Measurements from ENCODE around the gene ATP11A.

ATP11A gene

GRCh38 chr13:112907871-112908331, 218.1 kb downstream of the ATP11A start:
- FAIRE-seq (no peak), DNase-seq (ENCODE audit: extremely low spot score, insufficient read length, low read depth) (no peak)

GRCh38 chr13:112908342-112908741, 218.5 kb downstream of the ATP11A start:
- peak; percentile 70 for FAIRE-seq
- DNase-seq (ENCODE audit: extremely low spot score, insufficient read length, low read depth): no peak

- no peak for FAIRE-seq
- DNase-seq (ENCODE audit: extremely low spot score, insufficient read length, low read depth): no peak
Measured at GRCh38 chr13:112910016-112910415, 220.2 kb downstream of the ATP11A start.

- no peak for FAIRE-seq
- DNase-seq (ENCODE audit: extremely low spot score, insufficient read length, low read depth): no peak
Measured at GRCh38 chr13:112910616-112911280, 220.9 kb downstream of the ATP11A start.

- FAIRE-seq (no peak), DNase-seq (ENCODE audit: extremely low spot score, insufficient read length, low read depth) (no peak)
Measured at GRCh38 chr13:112911285-112911701, 221.5 kb downstream of the ATP11A start.

GRCh38 chr13:112911883-112912282, 222.0 kb downstream of the ATP11A start:
- DNase-seq (ENCODE audit: extremely low spot score, insufficient read length, low read depth): no peak
- FAIRE-seq: no peak

- DNase-seq (ENCODE audit: extremely low spot score, insufficient read length, low read depth): no peak
- no peak for FAIRE-seq
Measured at GRCh38 chr13:112912726-112913440, 223.0 kb downstream of the ATP11A start.

- no peak for DNase-seq (ENCODE audit: extremely low spot score, insufficient read length, low read depth)
- FAIRE-seq: no peak
Measured at GRCh38 chr13:112916296-112916695, 226.5 kb downstream of the ATP11A start.

GRCh38 chr13:112917056-112917664, 227.3 kb downstream of the ATP11A start:
- FAIRE-seq (no peak), DNase-seq (ENCODE audit: extremely low spot score, insufficient read length, low read depth) (no peak)

- FAIRE-seq: no peak
- DNase-seq (ENCODE audit: extremely low spot score, insufficient read length, low read depth): no peak
Measured at GRCh38 chr13:112917737-112918136, 227.9 kb downstream of the ATP11A start.

- FAIRE-seq: no peak
- DNase-seq (ENCODE audit: extremely low spot score, insufficient read length, low read depth): no peak
Measured at GRCh38 chr13:112918266-112918665, 228.4 kb downstream of the ATP11A start.

GRCh38 chr13:112918746-112919145, 228.9 kb downstream of the ATP11A start:
- DNase-seq (ENCODE audit: extremely low spot score, insufficient read length, low read depth) (no peak), FAIRE-seq (no peak)

- no peak for DNase-seq (ENCODE audit: extremely low spot score, insufficient read length, low read depth)
- FAIRE-seq: no peak
Measured at GRCh38 chr13:112923962-112924361, 234.1 kb downstream of the ATP11A start.

- no peak for FAIRE-seq
- no peak for DNase-seq (ENCODE audit: extremely low spot score, insufficient read length, low read depth)
Measured at GRCh38 chr13:112924365-112924764, 234.5 kb downstream of the ATP11A start.

GRCh38 chr13:112926003-112926402, 236.2 kb downstream of the ATP11A start:
- DNase-seq (ENCODE audit: extremely low spot score, insufficient read length, low read depth) (no peak), FAIRE-seq (no peak)

- FAIRE-seq: no peak
- DNase-seq (ENCODE audit: extremely low spot score, insufficient read length, low read depth): no peak
Measured at GRCh38 chr13:112926993-112927392, 237.2 kb downstream of the ATP11A start.

- FAIRE-seq (no peak), DNase-seq (ENCODE audit: extremely low spot score, insufficient read length, low read depth) (no peak)
Measured at GRCh38 chr13:112928020-112928971, 238.5 kb downstream of the ATP11A start.

GRCh38 chr13:112928972-112929782, 239.3 kb downstream of the ATP11A start:
- no peak for DNase-seq (ENCODE audit: extremely low spot score, insufficient read length, low read depth)
- no peak for FAIRE-seq

GRCh38 chr13:112929783-112930055, 239.9 kb downstream of the ATP11A start:
- no peak for FAIRE-seq
- DNase-seq (ENCODE audit: extremely low spot score, insufficient read length, low read depth): no peak

GRCh38 chr13:112930192-112930591, 240.4 kb downstream of the ATP11A start:
- FAIRE-seq: no peak
- no peak for DNase-seq (ENCODE audit: extremely low spot score, insufficient read length, low read depth)

All from GM18507 (cell line).